HG02759 (cell line): Measurements from ENCODE around the gene CCR9.

Experiments used
- ATAC-seq: cut with Tn5 transposase; IDR thresholded peaks from one replicate; pipeline ENCODE4 v1.9.1; 2021; ENCODE audit warnings: mild to moderate bottlenecking, moderate library complexity; ENCODE audit not compliant: unreplicated experiment

CCR9 gene

DNA sequence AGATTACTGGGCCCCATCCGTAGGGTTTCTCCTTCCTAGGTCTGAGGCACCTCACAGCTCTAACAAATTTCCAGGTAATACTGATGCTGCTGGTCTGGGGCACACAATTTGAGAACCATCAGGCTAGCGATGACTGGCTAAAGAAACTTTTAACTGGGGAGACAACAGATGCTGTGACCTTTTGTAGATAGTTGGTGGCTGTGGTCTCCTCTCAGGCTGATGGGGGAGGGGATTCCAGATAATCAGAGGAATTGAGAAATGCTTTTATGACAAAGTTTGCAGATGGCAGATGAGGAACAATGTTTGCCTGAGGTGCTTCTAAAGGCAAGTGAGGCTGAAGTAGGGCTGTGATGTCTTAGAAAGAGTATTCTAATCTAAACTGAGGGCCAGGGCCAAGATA is 13.8 kb upstream of the CCR9 start:
- no peak for ATAC-seq

DNA sequence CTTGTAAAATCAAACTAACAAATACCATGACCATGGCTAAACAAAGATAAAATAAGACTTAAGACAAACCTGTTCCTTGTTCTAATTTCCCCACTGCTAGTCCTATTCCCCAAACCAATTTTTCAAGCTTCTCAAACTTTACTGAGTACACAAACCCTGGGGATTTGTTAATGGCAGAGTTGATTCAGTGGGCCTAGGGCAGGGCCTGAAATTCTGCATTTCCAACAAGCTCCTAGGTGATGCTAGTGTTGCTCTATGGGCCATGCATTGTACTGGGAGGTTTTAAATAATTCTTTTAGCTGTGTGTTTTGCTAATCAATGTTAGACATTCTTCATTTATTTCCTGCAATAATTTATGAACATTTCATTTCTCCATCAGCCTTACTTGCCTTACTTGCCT is 13.3 kb upstream of the CCR9 start:
- no peak for ATAC-seq

DNA sequence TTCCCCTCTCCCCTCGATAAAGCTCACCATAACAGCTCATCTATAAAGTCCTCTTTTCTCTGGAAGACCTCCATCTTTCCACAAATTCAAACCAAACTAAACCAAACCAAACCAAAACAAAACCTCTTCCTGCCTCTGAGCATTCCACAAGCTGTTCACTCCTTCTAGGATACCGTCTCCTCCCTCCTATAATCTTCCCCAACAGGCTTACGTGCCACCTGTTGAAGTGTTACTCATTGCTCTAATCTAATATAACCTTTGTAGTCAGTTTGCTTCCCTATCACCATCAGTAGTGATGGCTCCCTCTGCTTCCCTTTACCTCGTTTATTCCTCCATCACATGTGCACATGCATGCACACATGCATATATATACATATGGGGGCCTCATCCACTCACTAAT is 12.7 kb upstream of the CCR9 start:
- no peak for ATAC-seq

DNA sequence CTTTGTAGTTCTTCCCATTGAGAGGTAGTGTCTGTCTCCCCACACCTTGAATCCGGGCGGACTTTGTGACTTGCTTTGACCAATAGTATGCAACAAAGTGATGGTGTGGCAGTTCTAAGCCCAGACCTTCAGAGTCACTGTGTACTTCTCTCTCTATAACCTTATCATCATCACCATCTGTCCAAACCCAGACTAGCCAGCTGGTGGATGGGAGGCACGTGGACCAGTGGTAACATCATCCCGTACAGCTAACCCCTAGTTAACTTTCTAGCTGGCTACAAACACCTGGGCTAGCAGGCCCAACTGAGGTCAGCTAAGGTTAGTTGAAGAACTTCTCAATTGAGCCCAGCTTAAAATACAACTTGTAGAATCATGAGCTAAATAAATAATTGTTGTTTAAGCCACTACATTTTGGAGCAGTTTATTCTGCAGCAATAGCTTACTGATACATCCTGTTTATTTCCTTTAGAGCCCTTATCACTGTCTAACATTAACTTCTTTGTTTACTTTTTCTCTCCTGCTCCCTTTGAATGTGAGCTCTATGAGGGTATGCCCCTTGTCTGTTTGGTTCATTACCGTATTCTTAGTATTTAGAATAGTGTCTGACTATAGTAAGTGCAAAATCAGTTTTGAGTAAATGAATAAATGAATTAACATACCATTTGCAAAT is 11.5 kb upstream of the CCR9 start:
- ATAC-seq = no peak

DNA sequence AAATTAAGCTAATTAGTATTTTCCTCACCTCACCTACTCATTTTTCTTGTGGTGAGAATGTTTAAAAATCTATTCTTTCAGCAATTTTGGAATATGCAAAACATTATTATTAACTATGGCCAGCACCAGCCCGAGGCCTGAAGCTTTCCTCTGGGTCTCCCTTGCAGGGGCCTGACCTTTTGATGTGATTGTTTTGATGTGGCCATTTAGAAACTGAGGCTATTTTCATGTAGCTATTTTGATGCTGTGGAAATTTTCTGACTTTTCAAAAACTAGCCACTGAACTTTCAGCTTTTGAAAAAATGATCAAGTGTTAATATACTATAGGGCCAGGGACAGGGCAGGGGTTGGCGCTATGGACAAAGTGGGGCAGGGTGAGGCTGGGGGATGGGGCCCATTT is 8.2 kb upstream of the CCR9 start:
- ATAC-seq = no peak

DNA sequence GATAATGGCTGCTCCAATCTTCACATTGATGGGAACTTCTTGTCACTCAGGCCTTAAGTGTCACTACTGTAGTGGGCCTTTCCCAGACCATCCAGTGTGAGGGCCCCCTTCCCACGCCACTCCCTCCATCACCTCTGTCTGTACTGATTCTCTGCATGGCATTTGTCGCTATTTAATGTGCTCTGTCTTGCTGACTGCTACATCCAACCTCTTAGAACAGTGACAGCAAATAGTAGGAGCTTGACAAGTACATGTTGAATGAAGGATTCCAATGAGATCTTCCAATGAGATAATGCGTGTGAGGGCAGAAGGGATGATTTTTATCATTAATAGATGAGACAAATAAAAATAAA is 5.6 kb upstream of the CCR9 start:
- ATAC-seq = no peak

DNA sequence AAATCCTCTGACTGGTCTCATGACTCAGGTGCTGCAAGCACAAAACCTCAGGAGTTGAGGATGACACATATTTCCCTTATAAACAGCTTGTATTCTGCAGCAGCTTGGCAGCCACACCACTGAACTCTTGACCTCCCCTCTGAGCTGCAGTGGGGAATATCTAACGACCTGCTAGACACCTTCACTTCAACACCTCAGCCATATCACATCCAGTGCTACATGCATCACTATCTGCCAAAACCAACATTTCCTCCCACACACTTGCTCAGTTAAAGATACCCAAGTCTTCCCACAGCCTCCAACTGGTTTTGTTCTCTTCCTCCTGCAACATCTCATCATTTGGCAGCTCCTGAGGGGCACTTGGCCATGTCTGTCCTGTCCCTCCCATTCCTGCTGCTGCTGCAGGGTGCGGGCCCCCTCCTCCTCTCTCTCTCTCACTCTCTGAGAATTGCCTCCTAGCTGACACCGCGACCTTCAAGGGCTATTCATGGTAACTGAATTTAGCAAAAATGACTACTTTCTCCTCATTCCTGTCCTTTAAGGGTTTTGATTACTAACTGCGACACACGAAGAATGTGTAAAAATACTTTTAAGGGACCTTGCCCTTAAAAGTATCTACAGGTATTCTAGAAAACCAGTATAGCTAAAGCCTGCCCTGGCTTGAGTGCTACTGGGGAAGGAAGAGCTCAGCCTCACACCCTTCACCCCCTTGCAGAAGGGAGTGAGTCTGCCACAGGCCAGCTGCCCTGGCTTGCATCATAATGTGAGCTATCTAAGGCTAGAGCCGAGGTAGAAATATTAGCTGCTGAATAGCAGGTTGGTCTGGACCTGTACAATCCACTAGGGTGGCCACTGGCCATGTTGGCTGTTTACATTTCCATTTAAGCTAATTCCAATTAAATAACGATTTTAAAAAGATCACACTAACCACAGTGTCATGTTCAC is 5.0 kb upstream of the CCR9 start:
- ATAC-seq = no peak

DNA sequence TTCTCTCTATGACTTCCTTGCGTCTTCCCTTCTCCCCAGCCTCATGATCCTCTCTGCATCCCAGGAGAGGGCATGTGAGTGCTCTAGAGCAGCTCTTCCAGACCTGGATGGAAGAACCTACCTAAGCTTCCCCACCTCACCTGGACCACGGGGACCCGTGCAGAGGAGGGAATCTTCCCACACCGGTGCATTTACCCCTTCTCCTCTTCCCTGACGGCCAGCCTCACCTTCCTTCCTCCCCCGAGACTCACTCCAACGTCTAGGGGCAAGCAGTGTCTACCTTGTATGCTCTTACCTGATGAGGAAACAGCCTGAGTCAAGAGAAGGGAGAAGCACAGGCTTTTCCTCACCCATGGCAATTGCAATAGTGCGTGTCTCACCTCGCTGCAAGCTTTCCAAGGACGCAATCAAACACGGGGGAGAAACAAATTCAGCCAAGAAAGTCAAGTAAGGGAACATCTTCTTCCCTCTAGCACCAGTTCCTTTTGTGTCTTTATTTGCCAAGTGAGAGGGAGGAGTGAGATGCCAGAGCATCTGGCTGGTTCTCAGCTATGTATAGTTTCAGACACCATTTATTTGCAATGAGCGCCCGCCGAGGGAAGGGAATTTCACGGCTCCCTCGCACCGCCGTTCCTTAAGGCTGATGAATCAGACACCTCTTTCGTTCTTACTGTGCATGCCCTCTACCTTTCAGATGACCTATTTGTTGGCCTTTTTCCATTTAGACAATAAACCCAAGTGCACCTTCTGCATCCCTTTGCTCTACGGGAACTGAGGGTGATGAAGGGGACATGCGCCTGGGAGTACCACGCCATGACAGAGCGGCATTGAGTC is 1.8 kb upstream of the CCR9 start:
- ATAC-seq = no peak

DNA sequence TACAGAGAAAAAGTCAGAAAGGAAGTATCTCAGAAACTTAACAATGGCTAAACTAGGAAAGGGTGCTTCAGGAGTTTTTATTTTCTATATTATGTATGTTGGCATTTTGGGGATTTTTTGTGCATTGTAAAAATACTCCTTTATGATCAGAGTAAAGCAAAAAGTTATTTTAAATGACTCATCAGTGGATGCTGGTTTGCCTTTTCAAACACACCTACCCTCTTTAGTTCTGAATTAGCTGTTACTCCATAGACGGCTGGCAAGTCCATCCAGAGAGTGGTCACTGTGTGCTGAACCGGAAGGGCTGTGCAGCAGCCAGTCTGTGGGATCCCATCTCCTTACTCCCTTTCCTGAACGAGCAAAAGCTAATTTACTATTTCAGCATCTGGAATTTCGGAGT is 942 bp downstream of the CCR9 start:
- ATAC-seq = no peak

DNA sequence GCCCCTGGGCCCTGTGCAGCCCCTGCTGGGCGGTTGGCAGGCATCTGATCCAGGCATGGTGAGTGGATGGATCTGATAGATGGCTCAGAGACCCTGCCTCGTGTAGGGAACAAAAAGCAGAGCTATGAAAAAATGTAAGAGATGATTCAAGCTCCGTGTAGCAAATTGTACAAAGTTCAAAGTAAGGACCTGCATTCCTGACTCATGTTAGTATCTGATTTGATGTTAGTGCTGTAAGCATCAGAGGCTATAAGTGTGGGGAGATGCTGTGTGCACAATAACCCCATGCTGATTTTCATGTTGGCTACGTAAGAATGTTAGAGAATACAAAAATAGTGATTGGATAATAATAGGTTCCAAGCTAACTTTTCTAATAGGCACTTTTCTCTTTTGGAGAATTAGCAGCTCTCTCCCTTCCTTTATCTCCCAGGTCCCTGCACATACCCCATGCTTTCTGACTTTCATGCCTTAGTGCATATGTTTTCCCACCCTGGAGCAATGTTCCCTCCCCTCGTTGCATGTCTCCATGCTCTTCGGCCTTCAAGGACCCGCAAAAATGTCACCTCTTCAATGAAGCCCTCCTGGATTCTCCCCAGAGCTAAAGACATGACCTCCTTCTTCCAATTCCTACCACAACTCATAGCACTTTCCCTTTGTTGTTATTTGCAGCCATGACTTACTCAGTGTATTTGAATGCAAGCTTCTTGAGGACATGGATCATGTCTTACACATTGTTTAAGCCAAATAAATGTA is 1.6 kb downstream of the CCR9 start:
- ATAC-seq = no peak

DNA sequence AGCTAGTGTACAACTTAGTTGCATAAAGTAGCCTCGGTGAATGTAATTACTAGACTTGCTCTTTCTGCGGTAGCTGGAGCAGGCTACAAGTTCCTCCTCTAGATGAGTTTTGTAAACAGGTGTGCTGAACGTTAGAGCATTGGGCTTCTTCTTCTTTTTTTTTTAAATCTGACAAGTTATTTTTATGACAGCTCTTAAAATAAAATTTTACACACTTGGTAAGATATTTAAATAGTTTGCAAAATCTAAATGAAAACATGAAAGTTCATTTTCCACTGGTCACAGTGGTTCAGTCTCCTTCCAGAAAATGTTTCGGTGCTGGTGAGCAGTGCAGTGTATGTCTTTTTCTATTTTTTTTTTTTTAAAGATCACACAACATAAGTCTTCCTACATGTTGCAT is 3.0 kb downstream of the CCR9 start:
- no peak for ATAC-seq

DNA sequence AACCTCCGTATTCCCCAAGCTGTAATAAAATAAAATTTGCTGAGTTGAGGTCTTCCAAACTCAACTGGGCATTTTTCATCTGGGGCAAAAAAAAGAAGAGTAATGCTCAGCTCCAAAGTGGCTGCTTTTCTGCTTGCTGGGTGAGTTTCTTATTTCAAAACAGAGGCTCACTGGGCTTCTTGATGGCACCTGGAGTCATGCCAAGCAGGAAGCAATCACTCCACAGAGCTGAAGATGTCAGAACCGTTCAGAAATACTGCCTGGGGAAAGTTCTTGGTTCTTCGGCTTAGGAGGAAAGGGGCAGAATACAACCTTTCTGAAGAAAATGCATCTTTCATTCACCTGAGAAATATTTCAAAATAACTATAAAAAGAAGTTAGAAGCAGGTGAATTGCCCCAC is 4.1 kb downstream of the CCR9 start:
- no peak for ATAC-seq

DNA sequence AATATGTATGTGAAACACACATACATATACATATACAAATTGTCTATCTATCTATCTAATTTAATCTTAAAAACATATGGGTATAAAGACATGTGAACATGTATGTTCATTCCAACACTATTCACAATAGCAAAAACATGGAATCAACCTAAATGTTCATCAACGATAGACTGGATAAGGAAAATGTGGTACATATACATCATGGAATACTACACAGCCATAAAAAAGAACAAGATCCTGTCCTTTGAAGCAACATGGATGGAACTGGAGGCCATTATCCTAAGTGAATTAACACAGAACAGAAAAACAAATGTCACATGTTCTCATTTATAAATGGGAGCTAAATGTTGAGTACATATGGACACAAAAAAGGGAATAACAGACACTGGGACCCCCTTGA is 5.8 kb downstream of the CCR9 start:
- no peak for ATAC-seq

DNA sequence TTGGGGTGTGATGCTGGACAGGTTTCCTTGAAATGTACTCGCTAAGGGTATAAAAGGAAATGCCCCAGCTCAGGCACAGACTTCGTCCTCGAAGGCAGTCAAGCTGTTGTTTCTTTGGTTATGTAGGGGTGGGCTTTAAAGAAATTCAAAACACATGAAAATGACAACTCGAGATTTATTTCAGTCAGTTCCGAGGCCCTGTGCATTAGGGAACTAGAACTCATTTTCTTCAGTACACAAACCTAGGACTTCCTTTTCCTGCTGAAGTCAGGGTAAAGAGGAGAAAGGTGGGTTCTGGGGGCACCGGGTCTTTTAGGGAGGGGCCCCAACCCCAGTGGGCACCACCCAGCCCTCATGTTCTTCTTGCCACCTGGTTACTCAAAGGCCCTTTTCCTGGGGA is 7.7 kb downstream of the CCR9 start:
- no peak for ATAC-seq

DNA sequence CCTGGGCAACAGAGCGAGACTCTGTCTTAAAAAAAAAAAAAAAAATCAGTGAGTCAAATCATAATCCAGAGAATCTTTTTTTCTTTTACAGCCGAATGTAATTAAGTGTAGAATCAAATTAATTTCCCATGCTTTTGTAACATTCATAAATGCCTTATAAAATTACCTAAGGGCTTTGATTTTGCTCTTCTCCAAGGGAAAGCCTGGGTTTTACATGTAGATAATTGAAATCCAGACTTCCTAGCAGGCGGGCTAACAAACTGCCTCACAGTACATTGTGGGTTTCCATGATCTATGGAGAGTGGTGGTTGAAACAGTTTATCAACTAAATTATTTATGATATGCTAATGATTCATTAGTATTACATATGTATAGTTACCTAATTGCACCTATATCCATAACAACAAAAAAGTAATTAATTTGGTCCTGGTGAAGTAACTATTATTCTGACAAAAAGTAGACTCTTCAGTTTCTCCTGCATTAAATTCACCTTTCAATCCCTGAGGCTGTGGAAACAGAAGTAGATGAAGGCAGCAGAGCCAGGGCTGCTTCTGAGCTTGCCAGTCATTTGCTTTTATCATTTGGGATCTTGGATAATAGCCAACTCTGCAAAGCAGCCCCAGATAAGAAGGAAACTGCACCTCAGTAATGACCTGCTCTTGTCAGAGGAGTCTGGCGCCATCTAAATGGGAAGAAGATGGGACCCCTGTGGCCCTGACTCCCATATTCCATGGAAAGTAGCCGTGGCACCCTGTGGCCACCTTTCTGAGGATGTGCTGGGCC is 9.5 kb downstream of the CCR9 start:
- ATAC-seq = no peak

DNA sequence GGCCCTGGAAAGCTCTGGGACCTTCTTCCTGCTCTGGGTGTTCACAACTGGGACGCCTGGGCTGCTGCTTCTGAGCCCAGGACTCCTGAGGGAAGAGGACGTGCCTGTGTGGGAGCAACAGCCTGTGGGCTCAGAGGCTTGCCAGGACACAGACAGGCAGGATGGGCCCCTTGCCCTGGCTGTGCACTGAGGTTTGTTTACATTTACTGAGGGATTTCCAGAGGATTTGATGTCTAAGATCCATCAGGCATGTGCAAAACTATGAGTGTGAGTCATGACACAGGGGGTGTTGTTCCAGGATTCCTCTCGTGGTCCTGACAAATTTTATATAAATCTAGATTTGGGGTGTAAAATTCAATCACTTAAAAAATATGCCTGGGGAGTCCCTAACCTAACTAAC is 10.6 kb downstream of the CCR9 start:
- ATAC-seq = no peak

DNA sequence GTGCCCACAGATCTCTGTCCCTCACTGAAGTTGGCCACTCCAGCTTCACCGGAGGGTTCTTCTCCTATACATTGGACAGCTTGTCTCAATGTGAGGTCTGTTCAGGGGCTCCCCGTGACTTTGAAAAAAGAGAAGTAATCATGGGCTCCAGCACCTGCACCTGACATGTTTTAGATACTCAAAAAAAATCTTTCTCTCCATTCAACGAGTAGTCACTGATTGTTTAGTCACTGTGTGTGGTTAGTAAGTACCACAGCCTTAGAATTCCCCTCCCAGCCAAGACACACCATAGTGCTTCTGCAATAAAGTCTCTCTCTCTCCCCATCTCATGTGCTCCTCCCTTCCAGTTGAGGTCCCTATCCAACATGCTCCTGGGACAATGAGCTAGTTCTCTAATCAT is 18.6 kb downstream of the CCR9 start:
- ATAC-seq = no peak

DNA sequence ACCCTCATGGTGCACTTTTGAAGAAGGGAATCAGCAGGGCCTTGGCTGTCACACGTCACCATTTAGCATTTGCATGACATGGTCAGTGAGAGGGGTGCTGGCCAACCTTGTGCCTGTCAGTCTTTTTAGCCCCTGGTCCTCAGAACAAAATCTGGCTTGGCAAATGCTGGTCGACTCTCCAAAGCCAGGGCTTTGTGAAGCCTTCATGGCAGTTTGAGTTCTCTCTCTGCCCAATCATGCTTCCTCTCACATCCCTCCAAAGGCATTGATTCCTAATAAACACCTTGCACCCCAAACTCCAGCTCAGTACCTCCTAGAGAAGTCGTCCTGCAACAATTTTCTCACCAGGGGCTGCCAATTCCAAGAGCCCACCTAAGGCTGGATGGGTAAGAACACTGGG is 19.4 kb downstream of the CCR9 start:
- ATAC-seq = no peak

DNA sequence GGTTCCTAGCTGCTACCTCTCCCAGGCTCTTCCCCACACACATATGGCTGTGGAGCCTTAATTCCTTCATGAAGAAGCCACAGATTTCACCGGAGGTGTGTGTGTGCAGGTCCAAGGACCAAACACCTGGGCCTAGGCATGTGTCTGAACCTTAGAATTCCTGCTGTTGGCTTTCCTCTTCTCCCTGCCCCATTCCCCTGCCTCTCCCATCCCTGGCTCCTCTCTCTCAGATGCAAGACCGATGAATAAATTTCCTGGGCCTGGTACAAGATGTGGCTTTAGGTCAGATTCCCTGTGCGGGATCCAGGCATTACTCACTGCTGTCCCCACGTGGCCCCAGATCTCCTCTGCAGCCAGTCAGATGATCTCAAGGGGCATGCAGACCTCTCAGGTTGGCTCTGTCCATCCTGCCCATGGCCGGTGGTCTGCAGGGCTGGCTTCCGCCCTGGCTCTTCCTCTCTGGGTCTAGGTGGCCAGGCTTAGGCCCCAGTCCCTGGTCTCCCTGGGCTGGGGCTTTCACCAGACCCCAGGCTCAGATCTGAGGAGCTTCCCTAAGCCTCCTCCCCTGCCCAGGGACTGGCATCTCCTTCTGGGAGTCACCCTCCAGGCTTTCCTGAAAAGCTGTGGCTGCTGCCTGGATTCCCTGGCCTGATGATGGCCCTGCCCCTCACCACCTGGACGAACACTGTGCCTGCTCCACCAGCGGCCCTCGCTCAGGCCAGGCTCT is 20.5 kb downstream of the CCR9 start:
- ATAC-seq = no peak
